Nephron (organoid): ENCODE results near the gene EXOC2.

Experiments
- H3K27ac Mint-ChIP-seq, 3 experiments: 2 replicates each; pipeline ENCODE4 v1.8.0; 2020; ENCODE audit warnings: mixed read lengths in 3 of 3, mild to moderate bottlenecking in 2 of 3, moderate library complexity in 1 of 3
- H3K27me3 Mint-ChIP-seq: 2 replicates; pipeline ENCODE4 v1.8.0; 2021; ENCODE audit warnings: low read depth, mild to moderate bottlenecking, moderate library complexity, mixed read lengths
- H3K36me3 Mint-ChIP-seq: 2 replicates; pipeline ENCODE4 v1.8.0; 2020; ENCODE audit warnings: low read depth, mixed read lengths
- H3K4me1 Mint-ChIP-seq: 2 replicates; pipeline ENCODE4 v1.8.0; 2020; ENCODE audit warnings: mixed read lengths
- H3K4me3 Mint-ChIP-seq, 3 experiments: 2 replicates each; pipeline ENCODE4 v1.8.0; 2020; ENCODE audit warnings: mild to moderate bottlenecking in 3 of 3, mixed read lengths in 3 of 3, moderate library complexity in 2 of 3
- H3K9me3 Mint-ChIP-seq: 2 replicates; pipeline ENCODE4 v1.8.0; 2020; ENCODE audit warnings: mixed read lengths
- CTCF ChIP-seq, 3 experiments: fragments of 200-600 bp; sonication (generic); IDR thresholded peaks; one replicate each; pipeline ENCODE4 v1.5.0; 2021; ENCODE audit warnings: antibody characterized with exemption in 3 of 3; ENCODE audit not compliant: unreplicated experiment in 3 of 3

EXOC2 gene

GRCh38 chr6:692858-693722 is at the start of gene EXOC2:
TSS of gene EXOC2 (minus strand) at chr6:693139. CDS start at chr6:637818, 55,321 bp downstream.
- peaks cover 24% of the 10 kb centered on the region for H3K27me3 Mint-ChIP-seq
- peak within 1 kb of the TSS; percentile 89 to 97 (median 94) for H3K4me3 Mint-ChIP-seq
- peaks cover 23% of the 10 kb centered on the region for H3K4me1 Mint-ChIP-seq
- H3K27ac Mint-ChIP-seq, result peak within 1 kb of the TSS in 2 of 3 experiments; percentile 83 to 86
- H3K36me3 Mint-ChIP-seq, result peaks cover 8% of the 10 kb centered on the region
- no peaks in the 10 kb centered on the region for H3K9me3 Mint-ChIP-seq
- no peak for TF ChIP-seq CTCF (IDR thresholded peaks at IDR 0.05; ENCODE audit: unreplicated experiment in 3 of 3)

- H3K9me3 Mint-ChIP-seq, result no peaks in the 10 kb centered on the region
- peaks cover 7% of the 10 kb centered on the region for H3K27me3 Mint-ChIP-seq
- H3K36me3 Mint-ChIP-seq, result no peaks in the 10 kb centered on the region
- H3K27ac Mint-ChIP-seq, result no peak overlapping the region
- H3K4me3 Mint-ChIP-seq, result no peak overlapping the region
- no peaks in the 10 kb centered on the region for H3K4me1 Mint-ChIP-seq
- no peak for TF ChIP-seq CTCF (IDR thresholded peaks at IDR 0.05; ENCODE audit: unreplicated experiment in 3 of 3)
These were observed 48.7 kb upstream of the EXOC2 start for GRCh38 chr6:741410-742339.

GRCh38 chr6:736657-737446 is 43.9 kb upstream of the EXOC2 start:
- H3K9me3 Mint-ChIP-seq, result no peaks in the 10 kb centered on the region
- H3K4me3 Mint-ChIP-seq, result no peak overlapping the region
- no peaks in the 10 kb centered on the region for H3K36me3 Mint-ChIP-seq
- H3K4me1 Mint-ChIP-seq, result no peaks in the 10 kb centered on the region
- no peak for TF ChIP-seq CTCF (IDR thresholded peaks at IDR 0.05; ENCODE audit: unreplicated experiment in 3 of 3)
- peaks cover 24% of the 10 kb centered on the region for H3K27me3 Mint-ChIP-seq
- no peak overlapping the region for H3K27ac Mint-ChIP-seq

- Mint-ChIP-seq H3K9me3 (no peaks in the 10 kb centered on the region), H3K4me3 (no peak overlapping the region), H3K36me3 (no peaks in the 10 kb centered on the region), H3K27me3 (peaks cover 45% of the 10 kb centered on the region), H3K4me1 (no peaks in the 10 kb centered on the region), H3K27ac (no peak overlapping the region)
- no peak for TF ChIP-seq CTCF (IDR thresholded peaks at IDR 0.05; ENCODE audit: unreplicated experiment in 3 of 3)
These were observed 40.7 kb upstream of the EXOC2 start for GRCh38 chr6:733431-734219.

GRCh38 chr6:731924-732323 is 39.0 kb upstream of the EXOC2 start:
- Mint-ChIP-seq H3K9me3 (no peaks in the 10 kb centered on the region), H3K36me3 (no peaks in the 10 kb centered on the region), H3K4me1 (no peaks in the 10 kb centered on the region), H3K27ac (no peak overlapping the region), H3K27me3 (peaks cover 53% of the 10 kb centered on the region), H3K4me3 (no peak overlapping the region)
- TF ChIP-seq CTCF (IDR thresholded peaks at IDR 0.05; ENCODE audit: unreplicated experiment in 3 of 3), result no peak
